Uterus (tissue), 4 donors: ENCODE data around the gene ADARB2. TPM values are rescaled to one million over a fixed set of nuclear protein-coding genes. Genes with fewer than 3 reads are reported as not detected.

Experiments
- DNase-seq, 2 donors: peaks; one replicate each; pipeline ENCODE4 v3.0.0-alpha.2; 2019 to 2020
- H3K27ac ChIP-seq, 2 donors: fragments of 200-600 bp; sonication (generic); 1 replicate in 1 of 2; 2 replicates in 1 of 2; pipeline ENCODE4 v1.5.1; 2016 to 2018
- H3K27me3 ChIP-seq, 2 donors: fragments of 200-600 bp; sonication (generic); one replicate each; pipeline ENCODE4 v1.5.1; 2018 to 2019; ENCODE audit warnings: control low read depth in 1 of 2
- H3K36me3 ChIP-seq, 2 donors: fragments of 200-600 bp; sonication (generic); one replicate each; pipeline ENCODE4 v1.5.1; 2019; ENCODE audit warnings: control low read depth in 1 of 2
- H3K4me1 ChIP-seq, 2 donors: fragments of 200-600 bp; sonication (generic); one replicate each; pipeline ENCODE4 v1.5.1; 2018 to 2019; ENCODE audit warnings: control low read depth in 1 of 2
- H3K4me3 ChIP-seq, 2 donors: fragments of 200-600 bp; sonication (generic); 1 replicate in 1 of 2; 2 replicates in 1 of 2; pipeline ENCODE4 v1.5.1; 2018 to 2019; ENCODE audit warnings: mild to moderate bottlenecking in 1 of 2
- H3K9me3 ChIP-seq, 2 donors: fragments of 200-600 bp; sonication (generic); one replicate each; pipeline ENCODE4 v1.5.1; 2019; ENCODE audit warnings: control low read depth in 1 of 2
- CTCF ChIP-seq, 4 experiments: fragments of 200-600 bp in 2 of 4; fragments of 450-650 bp in 2 of 4; sonication (generic) in 2 of 4; IDR thresholded peaks; one replicate each; pipeline ENCODE4 v1.5.1; 2016 to 2019; ENCODE audit warnings: antibody characterized with exemption in 4 of 4, mild to moderate bottlenecking in 2 of 4, moderate library complexity in 1 of 4
- POLR2A ChIP-seq, 2 donors: fragments of 450-650 bp; IDR thresholded peaks; one replicate each; pipeline ENCODE4 v1.6.1; 2016; ENCODE audit warnings: antibody characterized with exemption in 2 of 2, mild to moderate bottlenecking in 1 of 2, moderate library complexity in 1 of 2
- intact Hi-C: fragments of 100-400 bp; cut with DNase I; formaldehyde crosslinking; loops from one replicate; pipeline ENCODE4 v1.15.1; 2023; ENCODE audit warnings: low total_unique reads
- total RNA-seq, 4 donors: library from RNA; depleted of rRNA in 3 of 4; stranded (reverse); fragments of >200 nt in 3 of 4; gene quantifications; one replicate each; pipeline versions ENCODE4 v1.1.0 to v1.2.4, GENCODE V29; 2014 to 2023
- donor health status: DM: yes; HTN: yes; CAD: no.

ADARB2 gene
- total RNA-seq, 4 donors from 2014 or later: 0.76 to 2.6 (median 2.0) TPM; not detected in 1

DNA sequence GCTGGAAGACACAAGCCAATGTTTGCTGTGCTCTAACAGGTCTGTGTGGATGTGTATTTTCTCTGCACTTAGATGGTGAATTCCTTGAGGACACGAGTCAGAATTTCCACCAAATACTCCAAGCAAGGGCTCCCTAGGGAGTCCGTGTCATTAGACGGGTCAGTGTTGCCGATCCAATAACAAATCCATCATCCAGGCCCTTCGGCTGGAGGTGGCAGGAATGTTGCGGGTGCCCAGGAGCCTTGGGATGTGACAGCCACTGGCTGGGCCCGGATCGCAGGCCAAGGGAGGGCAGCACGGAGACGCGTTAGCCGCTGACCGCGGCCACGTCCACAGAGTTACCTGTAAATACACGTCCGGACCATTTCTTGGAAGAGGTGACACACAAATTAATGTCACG, 494.4 kb downstream of the ADARB2 start:
- intact Hi-C loops: no loop called here
- no peak overlapping the region for H3K4me3 ChIP-seq
- TF ChIP-seq POLR2A (IDR thresholded peaks at IDR 0.05): no peak
- TF ChIP-seq CTCF (IDR thresholded peaks at IDR 0.05): no peak
- no peaks in the 10 kb centered on the region for H3K36me3 ChIP-seq
- H3K4me1 ChIP-seq: no peaks in the 10 kb centered on the region
- H3K9me3 ChIP-seq: no peaks in the 10 kb centered on the region
- no peak for DNase-seq
- H3K27ac ChIP-seq: no peak overlapping the region
- H3K27me3 ChIP-seq: no peaks in the 10 kb centered on the region

DNA sequence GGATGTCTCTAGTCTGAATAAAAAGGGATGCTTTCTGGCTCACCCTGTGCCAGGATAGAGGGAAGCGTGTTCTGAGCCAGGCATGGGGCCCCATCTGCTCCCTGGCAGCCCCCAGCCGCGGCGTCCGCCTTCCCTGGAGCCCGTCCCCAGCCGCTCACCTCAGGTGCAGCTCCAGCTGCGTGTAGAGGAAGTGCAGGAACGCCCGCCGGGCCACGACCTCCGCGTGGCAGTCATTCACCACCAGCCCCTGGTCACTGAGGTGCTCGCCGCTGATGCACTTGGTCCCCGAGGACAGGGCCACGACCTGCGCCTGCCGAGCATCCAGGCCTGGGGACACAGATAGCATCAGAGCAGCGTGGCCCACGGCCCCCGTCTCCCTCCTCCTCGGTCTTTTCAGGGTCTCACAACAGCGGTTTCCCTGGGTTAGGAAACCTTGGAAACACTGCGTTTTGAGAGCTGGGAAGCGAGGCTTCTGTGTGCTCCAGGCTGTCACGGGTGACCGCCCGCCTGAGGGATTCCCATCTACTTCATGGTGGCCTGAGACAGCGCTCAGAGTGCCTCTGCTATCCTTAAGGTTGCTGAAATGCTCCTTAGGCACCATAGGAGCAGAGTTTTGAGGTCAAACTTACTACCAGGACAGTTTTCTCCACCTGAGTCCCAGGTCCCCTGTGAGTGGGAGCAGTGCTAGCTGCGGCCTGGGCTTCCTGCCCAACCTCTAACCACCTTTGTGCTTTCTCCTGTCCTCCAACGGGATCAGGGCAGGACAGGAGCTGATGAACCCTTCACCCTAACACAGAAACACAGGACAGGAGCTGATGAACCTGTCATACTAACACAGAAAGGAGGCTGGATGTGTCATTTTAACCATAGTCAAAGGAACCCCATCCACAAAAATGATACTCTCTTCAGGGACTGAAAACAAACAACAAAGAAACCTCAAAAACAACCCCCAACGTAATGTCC, 495.1 kb downstream of the ADARB2 start:
- Histone ChIP-seq H3K27me3 (no peaks in the 10 kb centered on the region), H3K27ac (no peak overlapping the region), H3K9me3 (no peaks in the 10 kb centered on the region), H3K4me1 (no peaks in the 10 kb centered on the region), H3K4me3 (no peak overlapping the region), H3K36me3 (no peaks in the 10 kb centered on the region)
- TF ChIP-seq POLR2A (IDR thresholded peaks at IDR 0.05) (no peak), CTCF (IDR thresholded peaks at IDR 0.05) (no peak)
- intact Hi-C loops: no loop called here
- no peak for DNase-seq

- Histone ChIP-seq H3K4me1 (no peaks in the 10 kb centered on the region), H3K4me3 (no peak overlapping the region), H3K9me3 (no peaks in the 10 kb centered on the region), H3K36me3 (no peaks in the 10 kb centered on the region), H3K27me3 (no peaks in the 10 kb centered on the region), H3K27ac (no peak overlapping the region)
- no peak for TF ChIP-seq POLR2A (IDR thresholded peaks at IDR 0.05)
- intact Hi-C loops: no loop called here
- DNase-seq: no peak
Measured at GRCh38 chr10:1241322-1241890, 495.9 kb downstream of the ADARB2 start.

DNA sequence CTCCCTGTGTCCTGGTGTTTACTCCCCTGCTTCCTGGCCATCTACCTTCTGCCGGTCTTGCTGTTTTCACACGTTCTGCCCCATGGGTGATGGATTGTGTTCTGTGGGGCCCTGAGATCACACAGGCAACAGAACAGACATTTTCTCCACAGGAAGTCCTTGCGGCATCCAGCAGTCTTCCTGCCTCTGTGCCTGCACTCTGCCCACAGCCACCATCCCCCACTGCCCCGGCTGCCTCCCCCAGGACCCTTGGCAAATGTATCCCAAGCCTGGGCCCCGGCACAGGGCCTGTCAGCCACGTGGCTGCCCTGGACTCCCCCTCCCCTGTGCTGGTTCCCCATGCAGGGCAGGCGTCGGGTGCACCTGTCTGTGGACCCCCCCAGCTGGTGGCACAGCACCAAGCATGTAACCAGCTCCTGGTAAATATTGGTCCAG, 497.0 kb downstream of the ADARB2 start:
- Histone ChIP-seq H3K27ac (no peak overlapping the region), H3K4me3 (no peak overlapping the region), H3K4me1 (no peaks in the 10 kb centered on the region), H3K36me3 (no peaks in the 10 kb centered on the region), H3K9me3 (no peaks in the 10 kb centered on the region), H3K27me3 (no peaks in the 10 kb centered on the region)
- TF ChIP-seq POLR2A (IDR thresholded peaks at IDR 0.05) (no peak), CTCF (IDR thresholded peaks at IDR 0.05) (no peak)
- no peak for DNase-seq
- intact Hi-C loops: no loop called here

GRCh38 chr10:1233031-1233430, 504.3 kb downstream of the ADARB2 start:
- no peaks in the 10 kb centered on the region for H3K27me3 ChIP-seq
- H3K36me3 ChIP-seq: no peaks in the 10 kb centered on the region
- DNase-seq: no peak
- no peak for TF ChIP-seq CTCF (IDR thresholded peaks at IDR 0.05)
- no peaks in the 10 kb centered on the region for H3K4me1 ChIP-seq
- no peak overlapping the region for H3K27ac ChIP-seq
- intact Hi-C loops: no loop called here
- no peaks in the 10 kb centered on the region for H3K9me3 ChIP-seq
- H3K4me3 ChIP-seq: no peak overlapping the region
